Neuronal stem cell (in vitro differentiated cells): ENCODE results near the gene KLHL28.
A peak's percentile ranks its signal among the peaks of the same experiment; 100 is the strongest.

ENCODE experiments used
- DNase-seq: peaks from one replicate; pipeline ENCODE4 v3.0.0-alpha.2; 2013; ENCODE audit warnings: low spot score
- H2AFZ ChIP-seq: one replicate; pipeline ENCODE4 v1.6.1; 2013; ENCODE audit warnings: mild to moderate bottlenecking, low read length, inconsistent platforms
- H2AK5ac ChIP-seq: 2 replicates; pipeline ENCODE4 v1.6.1; 2013; ENCODE audit warnings: low read depth, mild to moderate bottlenecking, inconsistent platforms, low read length, moderate library complexity, mixed read lengths
- H2BK120ac ChIP-seq: 2 replicates; pipeline ENCODE4 v1.6.1; 2013; ENCODE audit warnings: low read depth, mild to moderate bottlenecking, inconsistent platforms, low read length, moderate library complexity, mixed read lengths
- H2BK12ac ChIP-seq: one replicate; pipeline ENCODE4 v1.6.1; 2013; ENCODE audit warnings: low read length, inconsistent platforms
- H2BK15ac ChIP-seq: 2 replicates; pipeline ENCODE4 v1.6.1; 2013; ENCODE audit warnings: mild to moderate bottlenecking, low read length, inconsistent platforms, mixed read lengths
- H2BK5ac ChIP-seq: one replicate; pipeline ENCODE4 v1.6.1; 2013; ENCODE audit warnings: inconsistent platforms, mild to moderate bottlenecking, low read length, moderate library complexity
- H3K14ac ChIP-seq: one replicate; pipeline ENCODE4 v1.6.1; 2013; ENCODE audit warnings: low read length, inconsistent platforms
- H3K18ac ChIP-seq: 2 replicates; pipeline ENCODE4 v1.6.1; 2013; ENCODE audit warnings: low read length, inconsistent platforms
- H3K23ac ChIP-seq: 2 replicates; pipeline ENCODE4 v1.6.1; 2013; ENCODE audit warnings: low read depth, mild to moderate bottlenecking, mixed read lengths, low read length, inconsistent platforms; ENCODE audit not compliant: poor library complexity
- H3K27ac ChIP-seq: replicated peaks from 3 replicates; pipeline ENCODE4 v1.5.1; 2013; ENCODE audit warnings: low read length, inconsistent platforms
- H3K27me3 ChIP-seq, 3 experiments: 2 replicates each; pipeline ENCODE4 v1.6.1; 2013; ENCODE audit warnings: low read length in 3 of 3, mild to moderate bottlenecking in 2 of 3, inconsistent platforms in 1 of 3, low read depth in 1 of 3, mixed read lengths in 1 of 3, moderate library complexity in 1 of 3; ENCODE audit not compliant: control insufficient read depth in 3 of 3, insufficient read depth in 3 of 3
- H3K36me3 ChIP-seq, 2 donors: replicated peaks in 1 of 2; 2 replicates each; pipeline ENCODE4 v1.6.1; 2013; ENCODE audit warnings: low read length in 2 of 2; ENCODE audit not compliant: control insufficient read depth in 2 of 2, insufficient read depth in 2 of 2
- H3K4ac ChIP-seq: 2 replicates; pipeline ENCODE4 v1.6.1; 2013; ENCODE audit warnings: inconsistent platforms, mild to moderate bottlenecking, low read length, moderate library complexity
- H3K4me1 ChIP-seq, 2 donors: 1 replicate in 1 of 2; 2 replicates in 1 of 2; pipeline ENCODE4 v1.6.1; 2013; ENCODE audit warnings: low read length in 2 of 2, low read depth in 1 of 2; ENCODE audit not compliant: control insufficient read depth in 2 of 2, insufficient read depth in 1 of 2
- H3K4me2 ChIP-seq: one replicate; pipeline ENCODE4 v1.6.1; 2013; ENCODE audit warnings: mild to moderate bottlenecking, low read length, inconsistent platforms; ENCODE audit not compliant: insufficient read depth, poor library complexity, severe bottlenecking
- H3K4me3 ChIP-seq, 2 donors: 2 replicates each; pipeline ENCODE4 v1.5.1; 2013; ENCODE audit warnings: low read length in 2 of 2, mild to moderate bottlenecking in 2 of 2, inconsistent platforms in 1 of 2, moderate library complexity in 1 of 2
- H3K79me1 ChIP-seq: one replicate; pipeline ENCODE4 v1.6.1; 2013; ENCODE audit warnings: low read depth, mild to moderate bottlenecking, inconsistent platforms, low read length, moderate library complexity
- H3K9ac ChIP-seq: one replicate; pipeline ENCODE4 v1.6.1; 2013; ENCODE audit warnings: mild to moderate bottlenecking, low read depth, low read length, inconsistent platforms; ENCODE audit not compliant: poor library complexity
- H3K9me3 ChIP-seq, 2 donors: replicated peaks in 1 of 2; 2 replicates each; pipeline versions ENCODE3 to v1.6.1; 2013; ENCODE audit warnings: low read length in 2 of 2, mild to moderate bottlenecking in 2 of 2, inconsistent platforms in 1 of 2, low read depth in 1 of 2, mixed read lengths in 1 of 2, moderate library complexity in 1 of 2; ENCODE audit not compliant: control insufficient read depth in 2 of 2, insufficient read depth in 1 of 2
- H4K8ac ChIP-seq: one replicate; pipeline ENCODE4 v1.6.1; 2013; ENCODE audit warnings: low read depth, mild to moderate bottlenecking, inconsistent platforms, low read length, moderate library complexity
- H4K91ac ChIP-seq: one replicate; pipeline ENCODE4 v1.6.1; 2013; ENCODE audit warnings: low read length, low read depth, mild to moderate bottlenecking, inconsistent platforms; ENCODE audit not compliant: poor library complexity
- WGBS, 2 donors: extraction: QIAGEN DNeasy Blood & Tissue Kit; methylation state at CpG; one replicate each; pipeline ENCODE4 v1.1.7; 2013; ENCODE audit warnings: missing lambda C conversion rate in 2 of 2, mixed read lengths in 1 of 2; ENCODE audit not compliant: insufficient read length in 2 of 2, insufficient replicate concordance in 1 of 2; ENCODE audit errors: extremely low coverage in 2 of 2; 5-methylcytosine and 5-hydroxymethylcytosine counted together

KLHL28 gene

DNA sequence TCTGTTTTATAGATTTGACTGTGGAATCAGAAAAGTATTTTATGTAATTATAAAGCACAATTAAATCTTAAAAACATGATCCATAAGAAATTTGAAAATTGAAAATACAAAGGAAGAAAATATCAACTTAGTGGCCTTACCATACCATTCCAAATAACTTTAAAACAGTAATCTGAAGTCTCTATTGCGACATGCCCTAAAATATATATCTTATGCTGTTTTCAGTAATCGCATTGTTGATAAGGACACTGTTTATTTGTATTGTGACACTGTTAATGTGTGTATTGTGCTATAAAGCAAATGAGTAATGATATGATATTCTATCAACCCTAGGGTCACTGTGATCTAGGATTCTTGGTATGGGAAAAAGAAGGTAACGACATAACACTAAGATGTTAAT lies 7.0 kb downstream of the KLHL28 start:
- H3K9ac ChIP-seq, result no peak overlapping the region
- WGBS, 2 donors, result no CpG with 5 or more reads among the region's 3 CpGs
- no peaks in the 10 kb centered on the region for H3K27me3 ChIP-seq

GRCh38 chr14:44952391-44953110 lies 9.2 kb downstream of the KLHL28 start:
- Histone ChIP-seq H2BK12ac (no peak overlapping the region), H3K14ac (no peak overlapping the region), H3K36me3 (peaks cover 0 to 11% of the 10 kb centered on the region in 2 donors), H3K9me3 (peaks cover 0 to 2% of the 10 kb centered on the region in 2 donors), H3K9ac (no peak overlapping the region), H2BK120ac (no peak overlapping the region), H2AK5ac (no peak overlapping the region), H2BK5ac (no peak overlapping the region), H3K4me1 (no peaks in the 10 kb centered on the region), H3K4ac (no peak overlapping the region), H2BK15ac (no peak overlapping the region), H3K4me2 (no peak overlapping the region), H3K27me3 (no peaks in the 10 kb centered on the region), H3K23ac (no peak overlapping the region), H2AFZ (no peak overlapping the region), H4K91ac (no peak overlapping the region), H3K27ac (no peak overlapping the region), H3K18ac (no peak overlapping the region), H3K79me1 (peaks cover 4% of the 10 kb centered on the region), H3K4me3 (no peak overlapping the region), H4K8ac (no peak overlapping the region)
- no peak for DNase-seq
- WGBS, 2 donors, result 100% methylated on average over 1 of the region's 4 CpGs; no CpG with 5 or more reads in 1 of the 2 donors

More for the DNA sequence above, 7.0 kb downstream of the KLHL28 start:
- no peaks in the 10 kb centered on the region for H3K4me1 ChIP-seq
- H3K27ac ChIP-seq, result no peak overlapping the region
- no peak overlapping the region for H3K23ac ChIP-seq
- H3K36me3 ChIP-seq, result peaks cover 0 to 11% of the 10 kb centered on the region in 2 donors
- no peak for DNase-seq
- H2BK12ac ChIP-seq, result no peak overlapping the region
- H2AK5ac ChIP-seq, result no peak overlapping the region
- H3K9me3 ChIP-seq, result no peaks in the 10 kb centered on the region
- no peak overlapping the region for H2BK15ac ChIP-seq
- H3K79me1 ChIP-seq, result peaks cover 4% of the 10 kb centered on the region
- H2BK5ac ChIP-seq, result no peak overlapping the region
- no peak overlapping the region for H3K4ac ChIP-seq
- H3K14ac ChIP-seq, result no peak overlapping the region
- H4K91ac ChIP-seq, result no peak overlapping the region
- H3K4me3 ChIP-seq, result no peak overlapping the region
- no peak overlapping the region for H3K4me2 ChIP-seq
- H2AFZ ChIP-seq, result no peak overlapping the region
- no peak overlapping the region for H3K18ac ChIP-seq
- no peak overlapping the region for H2BK120ac ChIP-seq
- H4K8ac ChIP-seq, result no peak overlapping the region

DNA sequence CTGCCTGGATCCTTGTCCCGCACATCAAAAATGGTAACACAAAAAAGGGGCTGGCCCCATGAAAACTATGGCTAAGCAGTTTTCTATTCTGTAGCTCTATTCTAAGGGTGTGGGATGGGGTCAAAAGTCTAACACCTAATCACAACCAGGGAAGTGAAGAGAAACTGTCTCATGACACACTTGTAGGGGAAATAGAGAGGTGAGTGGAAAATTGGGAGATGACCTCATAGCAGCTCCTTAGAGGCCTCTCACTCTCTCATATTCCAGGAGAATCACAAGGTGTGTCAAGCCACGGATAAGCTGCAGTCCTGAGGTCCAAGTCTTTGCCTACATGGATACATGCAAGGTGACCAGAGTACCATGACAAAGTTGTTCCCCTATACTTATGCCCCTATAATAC lies 10.7 kb downstream of the KLHL28 start:
- peaks cover 0 to 14% of the 10 kb centered on the region in 2 donors for H3K36me3 ChIP-seq
- no peak overlapping the region for H3K27ac ChIP-seq
- no peak overlapping the region for H4K91ac ChIP-seq
- no peak overlapping the region for H2AFZ ChIP-seq
- H3K27me3 ChIP-seq, result no peaks in the 10 kb centered on the region
- H2BK120ac ChIP-seq, result no peak overlapping the region
- peaks cover 4% of the 10 kb centered on the region for H3K79me1 ChIP-seq
- no CpG with 5 or more reads among the region's 2 CpGs for WGBS, 2 donors
- H3K23ac ChIP-seq, result no peak overlapping the region
- H4K8ac ChIP-seq, result no peak overlapping the region
- H3K4me1 ChIP-seq, result no peaks in the 10 kb centered on the region
- peak overlapping the region; percentile 22 for H2BK12ac ChIP-seq
- H3K4me3 ChIP-seq, result no peak overlapping the region
- no peak overlapping the region for H2BK15ac ChIP-seq
- no peak overlapping the region for H3K14ac ChIP-seq
- DNase-seq, result no peak
- H2BK5ac ChIP-seq, result no peak overlapping the region
- H3K4ac ChIP-seq, result no peak overlapping the region
- H3K9ac ChIP-seq, result no peak overlapping the region
- H3K18ac ChIP-seq, result no peak overlapping the region
- peaks cover 0 to 9% of the 10 kb centered on the region in 2 donors for H3K9me3 ChIP-seq
- no peak overlapping the region for H2AK5ac ChIP-seq
- H3K4me2 ChIP-seq, result no peak overlapping the region

DNA sequence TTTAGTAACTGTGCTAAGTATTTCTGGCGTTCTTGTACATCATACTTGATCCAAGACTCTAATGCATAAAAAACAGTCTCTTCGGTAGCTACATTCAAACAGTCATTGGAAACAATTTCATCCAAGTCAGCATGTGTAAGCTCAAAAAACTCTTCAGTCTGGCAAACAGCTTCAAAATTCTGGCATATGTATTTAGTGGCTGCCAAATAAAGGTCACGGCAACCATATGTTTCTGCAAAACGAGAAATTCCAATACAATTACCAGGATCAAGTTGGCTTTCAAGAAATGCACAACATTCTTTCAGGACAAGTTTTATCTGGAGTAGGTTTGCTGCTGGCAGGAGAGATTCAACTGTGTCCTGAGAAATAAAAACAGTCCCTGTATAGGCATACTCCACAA lies 16.5 kb downstream of the KLHL28 start:
- no peaks in the 10 kb centered on the region for H3K4me1 ChIP-seq
- no peak overlapping the region for H2AK5ac ChIP-seq
- DNase-seq, result no peak
- no peak overlapping the region for H3K4ac ChIP-seq
- no peak overlapping the region for H3K4me2 ChIP-seq
- no peak overlapping the region for H2BK15ac ChIP-seq
- H3K27me3 ChIP-seq, result no peaks in the 10 kb centered on the region
- no peak overlapping the region for H2BK5ac ChIP-seq
- peaks cover 0 to 9% of the 10 kb centered on the region in 2 donors for H3K9me3 ChIP-seq
- WGBS, 2 donors, result no CpG with 5 or more reads among the region's 4 CpGs
- H3K9ac ChIP-seq, result no peak overlapping the region
- no peaks in the 10 kb centered on the region for H3K79me1 ChIP-seq
- H3K36me3 ChIP-seq, result peaks cover 4 to 44% of the 10 kb centered on the region in 2 donors
- H2BK12ac ChIP-seq, result no peak overlapping the region
- H3K27ac ChIP-seq, result no peak overlapping the region
- H4K91ac ChIP-seq, result no peak overlapping the region
- H4K8ac ChIP-seq, result no peak overlapping the region
- no peak overlapping the region for H2BK120ac ChIP-seq
- H3K23ac ChIP-seq, result no peak overlapping the region
- no peak overlapping the region for H3K4me3 ChIP-seq
- H2AFZ ChIP-seq, result no peak overlapping the region
- no peak overlapping the region for H3K18ac ChIP-seq
- H3K14ac ChIP-seq, result no peak overlapping the region
